DMS114 treated with DMSO at 0.1 percent for 48 hours (cell line): ENCODE measurements around the gene KIFAP3.
A peak's percentile ranks its signal among the peaks of the same experiment; 100 is the strongest.
"Not testable (repeated sequence)": the region's sequence is repeated elsewhere in the genome, so short reads cannot be mapped to it uniquely, and the experiment has no call there.

Source experiments
- DNase-seq: peaks from one replicate; lab custom pipeline; 2025; ENCODE audit not compliant: unreplicated experiment; lab: John Stamatoyannopoulos, UW

KIFAP3 gene

GRCh38 chr1:169925505-169926482, 148.7 kb downstream of the KIFAP3 start:
- DNase-seq: no peak

DNA sequence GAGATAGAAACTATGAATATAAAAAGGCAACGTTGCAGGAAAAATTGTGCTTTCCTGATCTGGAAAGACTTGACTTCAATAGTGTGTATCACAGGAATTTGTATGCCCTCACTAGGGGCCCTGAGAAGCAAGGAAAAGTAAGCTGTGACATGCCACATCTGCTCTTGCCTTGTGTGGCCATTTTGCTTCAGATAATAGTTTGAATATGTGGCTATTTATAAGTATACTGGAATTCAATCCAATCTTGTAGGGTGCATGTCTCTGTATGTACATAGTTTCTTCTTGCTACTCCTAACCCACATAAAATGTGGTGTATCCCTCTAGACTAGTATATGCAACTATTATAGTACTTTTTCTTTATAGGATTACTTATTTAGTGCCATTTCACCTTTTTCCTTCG, 149.7 kb downstream of the KIFAP3 start:
- DNase-seq: no peak

DNA sequence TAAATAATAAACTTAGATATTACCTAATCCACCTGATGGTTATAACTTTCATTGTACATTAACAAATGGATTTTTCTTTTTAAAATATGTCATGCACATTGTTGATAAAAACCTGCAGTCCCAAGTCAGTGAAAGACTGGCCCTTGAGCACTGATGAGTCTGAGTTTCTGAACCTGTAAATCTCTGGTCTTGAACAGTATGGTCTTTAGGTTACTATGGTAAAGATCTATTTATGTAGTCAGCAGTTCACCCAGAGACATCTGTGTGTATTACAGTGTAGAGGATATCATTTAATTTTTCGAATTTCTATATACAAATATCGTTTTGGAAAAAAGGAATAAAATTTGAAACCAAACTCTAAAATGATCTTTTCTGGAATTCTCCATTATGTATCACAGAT, 150.4 kb downstream of the KIFAP3 start:
- no peak for DNase-seq

DNA sequence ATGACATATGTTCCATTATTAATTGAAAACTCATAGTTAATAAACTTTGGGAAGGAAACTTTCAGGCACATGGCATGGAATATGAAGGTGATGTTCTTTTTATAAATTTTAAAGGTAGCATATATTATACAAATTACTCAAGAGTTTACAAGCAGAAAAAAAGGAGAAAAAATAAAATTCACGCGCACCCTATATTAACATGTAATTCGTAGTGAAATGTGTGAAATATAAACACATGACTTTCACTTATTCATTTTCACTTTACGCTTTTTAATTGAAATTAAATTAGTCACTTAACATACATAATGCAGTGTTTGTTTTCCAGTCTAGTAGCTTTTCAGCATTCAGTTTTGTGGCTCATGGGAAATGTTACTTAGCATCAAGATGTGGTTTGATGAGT, 153.4 kb downstream of the KIFAP3 start:
- DNase-seq: no peak

GRCh38 chr1:169918927-169919326, 155.6 kb downstream of the KIFAP3 start:
- no peak for DNase-seq

DNA sequence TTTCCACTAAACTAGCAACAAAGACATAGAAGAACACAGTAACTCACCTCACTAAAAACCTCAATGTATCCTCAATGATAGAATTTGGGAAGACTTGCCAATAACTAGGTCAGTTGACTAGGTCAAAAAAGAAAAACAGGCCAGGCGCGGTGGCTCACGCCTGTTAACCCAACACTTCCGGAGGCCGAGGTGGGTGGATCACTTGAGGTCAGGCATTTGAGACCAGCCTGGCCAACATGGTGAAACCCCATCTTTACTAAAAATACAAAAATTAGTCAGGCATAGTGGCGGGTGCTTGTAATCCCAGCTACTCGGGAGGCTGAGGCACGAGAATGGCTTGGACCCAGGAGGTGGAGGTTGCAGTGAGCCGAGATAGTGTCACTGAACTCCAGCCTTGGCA, 156.3 kb downstream of the KIFAP3 start:
- not testable (repeated sequence) for DNase-seq

DNA sequence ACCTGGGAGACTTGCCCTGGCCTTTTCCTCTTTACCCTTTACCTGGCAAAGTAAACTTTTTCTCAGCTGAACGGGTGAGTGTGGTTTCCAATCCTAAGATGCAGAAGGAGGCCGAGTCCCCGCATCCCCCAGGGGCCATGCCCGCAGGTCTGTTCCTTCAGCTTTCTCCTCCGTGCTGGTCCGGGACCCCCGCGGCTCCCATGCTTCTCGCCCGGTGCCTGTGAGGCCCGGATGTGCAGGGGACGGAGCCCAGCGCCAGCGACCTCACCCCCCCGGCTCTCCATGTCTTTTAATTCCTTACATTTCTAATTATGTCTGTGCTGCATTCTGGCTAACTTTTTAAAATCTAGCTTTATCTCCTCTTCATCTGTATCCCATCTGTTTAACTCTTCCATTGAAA, 159.3 kb downstream of the KIFAP3 start:
- no peak for DNase-seq

DNA sequence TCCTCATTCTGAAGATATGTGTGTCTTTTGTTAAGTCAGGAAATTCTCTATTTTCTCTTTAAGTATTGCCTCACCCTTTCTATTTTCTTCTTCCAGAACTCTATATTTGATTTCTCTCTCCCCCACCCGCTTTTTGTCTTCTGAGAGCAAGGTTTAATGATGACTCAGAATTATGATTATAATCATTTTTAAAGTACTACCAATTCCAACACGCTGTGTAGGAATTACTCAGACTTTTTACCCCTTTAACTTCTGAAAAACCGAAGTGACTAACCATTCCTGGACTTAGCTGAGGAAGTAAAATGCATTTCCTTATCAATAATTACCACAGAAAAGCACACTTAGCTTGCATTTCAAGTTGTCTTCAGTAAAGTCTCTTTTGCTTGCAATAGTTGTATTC, 160.0 kb downstream of the KIFAP3 start:
- no peak for DNase-seq

DNA sequence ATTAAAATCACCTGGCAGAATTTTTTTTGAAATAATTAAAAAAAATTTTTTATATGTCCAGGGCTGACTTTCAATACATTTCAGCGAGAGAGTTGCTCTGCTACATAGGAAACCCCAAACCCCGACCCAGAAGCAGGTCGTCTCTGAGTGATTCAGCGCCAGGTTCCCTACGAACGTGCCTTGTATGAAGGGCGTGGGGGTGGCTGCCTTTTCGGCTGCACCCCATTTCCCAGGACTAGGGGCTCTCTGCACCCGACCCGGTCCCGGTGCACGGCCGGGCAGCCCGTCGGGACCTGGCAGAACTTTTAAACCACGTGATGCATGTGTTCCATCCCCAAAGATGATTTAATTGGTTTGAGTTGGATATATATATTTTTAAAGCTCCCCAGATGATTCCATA, 165.0 kb downstream of the KIFAP3 start:
- no peak for DNase-seq

DNA sequence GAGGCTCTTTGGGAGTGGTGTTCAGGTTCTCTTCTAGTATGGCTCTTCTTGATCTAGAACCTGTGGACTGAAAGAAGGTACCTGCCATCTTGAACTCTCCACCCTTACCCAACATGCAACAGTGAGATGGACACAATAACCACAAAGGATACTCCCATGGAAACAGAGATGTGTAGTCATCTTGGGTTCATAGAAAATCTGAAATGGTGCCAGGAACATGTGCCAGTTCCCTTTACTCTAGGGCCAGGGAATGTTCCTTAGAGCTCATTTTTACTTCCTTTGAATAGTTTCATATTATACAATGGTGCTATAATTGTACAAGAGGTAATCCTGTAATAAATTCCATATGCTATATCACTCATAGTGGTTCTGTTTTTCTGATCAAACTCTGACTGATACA, 167.6 kb downstream of the KIFAP3 start:
- no peak for DNase-seq

- DNase-seq: no peak
Observed at GRCh38 chr1:169904834-169905233, 169.7 kb downstream of the KIFAP3 start.

- no peak for DNase-seq
Observed at GRCh38 chr1:169902751-169903150, 171.7 kb downstream of the KIFAP3 start.

DNA sequence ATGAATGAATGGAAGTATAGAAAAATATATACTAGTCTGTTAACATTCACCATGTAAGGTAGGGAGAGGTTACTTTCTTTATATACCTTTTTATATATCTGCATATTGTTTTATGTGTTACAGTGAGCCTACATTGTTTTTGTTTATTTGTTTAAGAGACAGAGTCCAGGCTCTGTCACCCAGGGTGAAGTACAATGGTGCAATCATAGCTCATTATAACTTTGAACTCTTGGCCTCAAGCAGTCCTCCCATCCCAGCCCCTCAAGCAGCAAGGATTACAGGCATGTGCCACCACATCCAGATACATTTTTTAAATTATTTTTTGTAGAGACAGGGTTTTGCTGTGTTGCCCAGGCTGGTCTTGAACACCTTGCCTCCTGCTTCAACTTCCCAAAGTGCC, 173.4 kb downstream of the KIFAP3 start:
- DNase-seq: no peak

DNA sequence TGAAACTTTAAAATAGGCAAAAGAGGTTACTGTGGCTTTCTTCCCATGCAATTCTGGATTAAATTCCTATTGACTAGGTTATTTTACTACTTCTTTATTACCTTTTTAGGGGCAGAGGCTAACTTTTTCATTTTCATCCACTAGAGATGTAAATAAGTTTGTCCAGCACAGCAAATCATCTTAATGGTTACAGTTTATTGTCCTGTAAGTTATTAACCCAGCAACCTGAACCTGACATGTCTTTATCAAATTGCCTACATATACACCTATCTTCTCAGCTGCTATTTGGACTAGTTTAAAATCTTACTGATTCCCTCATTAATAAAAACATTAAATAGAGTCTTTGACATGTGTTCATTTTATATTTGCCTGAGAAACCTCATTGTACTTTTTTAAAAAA, 173.9 kb downstream of the KIFAP3 start:
- no peak for DNase-seq

- no peak for DNase-seq
Observed at GRCh38 chr1:169899519-169900217, 174.8 kb downstream of the KIFAP3 start.

DNA sequence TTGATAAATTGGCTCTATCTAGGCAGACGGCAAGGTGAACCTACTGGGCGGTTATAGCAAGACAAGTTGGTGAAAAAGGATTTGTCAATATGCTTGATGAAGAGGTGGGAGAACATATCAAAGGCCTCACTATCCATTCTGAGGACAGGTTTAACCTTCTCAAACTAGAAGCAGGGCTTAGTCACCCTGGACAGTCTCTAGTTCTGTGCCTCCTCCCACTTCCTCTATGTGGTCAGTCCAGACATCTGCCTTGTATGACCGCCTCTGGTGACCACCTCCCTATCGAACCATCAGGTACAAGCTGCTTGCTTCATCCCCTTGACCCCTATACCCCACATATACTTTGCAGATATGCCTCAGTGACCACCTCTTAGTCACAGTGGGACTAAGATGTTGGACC, 178.5 kb downstream of the KIFAP3 start:
- no peak for DNase-seq

- DNase-seq: no peak
Observed at GRCh38 chr1:169894424-169895145, 179.9 kb downstream of the KIFAP3 start.

- DNase-seq: peak; percentile 96
Observed at GRCh38 chr1:169893645-169894423, 180.7 kb downstream of the KIFAP3 start, which contains the start of gene SCYL3. Gene SCYL3 (minus strand): TSS chr1:169893896. CDS start chr1:169888840, 5,056 bp downstream.

DNA sequence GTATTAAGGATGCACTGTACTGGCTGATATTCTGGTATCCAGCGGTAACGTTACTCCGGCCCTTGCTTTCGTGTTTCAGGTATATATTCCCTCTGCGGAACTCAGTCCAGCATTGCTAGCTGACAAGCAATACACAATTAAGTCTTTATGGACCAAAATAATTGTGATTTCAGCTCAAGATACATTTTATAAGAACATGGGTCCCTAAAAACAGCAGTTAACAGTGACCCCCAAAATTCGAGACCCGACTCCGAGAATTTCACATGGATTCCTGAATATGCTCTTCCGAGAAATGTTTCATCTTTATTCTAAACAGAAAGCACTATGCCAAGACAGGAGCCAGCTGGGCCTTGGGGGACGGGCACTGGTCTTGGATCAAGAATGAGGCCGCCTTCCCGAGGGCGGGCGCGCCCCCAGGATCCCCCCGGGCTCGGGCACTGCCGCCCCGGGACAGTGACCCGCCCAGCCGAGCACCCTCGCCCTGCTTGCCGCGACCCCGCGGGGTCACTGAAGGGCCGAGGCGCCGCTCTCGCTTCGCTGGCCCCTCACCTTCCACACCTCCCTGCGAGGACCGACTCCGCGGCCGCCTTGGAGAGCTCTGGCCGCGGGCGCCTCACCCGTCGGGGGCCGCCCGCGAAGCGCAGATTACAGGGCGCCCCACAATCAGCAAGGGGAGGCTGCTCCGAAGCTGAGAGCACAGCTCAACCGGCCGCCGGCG, 181.4 kb downstream of the KIFAP3 start:
- DNase-seq: no peak
